Omental fat pad (tissue), 4 donors: ENCODE data around the gene SLC16A5. TPM values are rescaled to one million over a fixed set of nuclear protein-coding genes. Genes with fewer than 3 reads are reported as not detected.

Experiments
- ATAC-seq: fragments of 150-250 bp; one replicate; pipeline ENCODE4 v1.9.1; 2016; ENCODE audit warnings: mild to moderate bottlenecking, moderate library complexity; ENCODE audit not compliant: low FRiP score
- DNase-seq: peaks from one replicate; pipeline ENCODE4 v3.0.0-alpha.2; 2019; ENCODE audit warnings: low spot score
- total RNA-seq, 4 donors: library from RNA; depleted of rRNA; stranded (reverse); fragments of >200 nt; gene quantifications; one replicate each; pipeline ENCODE4 v1.1.0, GENCODE V29; 2016
- TF ChIP-seq, protein P1 (sequence below), 3 donors: fragments of 450-650 bp; IDR thresholded peaks; one replicate each; pipeline ENCODE4 v1.5.1; 2016 to 2017; ENCODE audit warnings: antibody characterized with exemption in 3 of 3, mild to moderate bottlenecking in 3 of 3, moderate library complexity in 2 of 3

Gene SLC16A5
- total RNA-seq, 4 donors from 2014 or later, result 12.0 to 22.7 (median 16.4) TPM

DNA sequence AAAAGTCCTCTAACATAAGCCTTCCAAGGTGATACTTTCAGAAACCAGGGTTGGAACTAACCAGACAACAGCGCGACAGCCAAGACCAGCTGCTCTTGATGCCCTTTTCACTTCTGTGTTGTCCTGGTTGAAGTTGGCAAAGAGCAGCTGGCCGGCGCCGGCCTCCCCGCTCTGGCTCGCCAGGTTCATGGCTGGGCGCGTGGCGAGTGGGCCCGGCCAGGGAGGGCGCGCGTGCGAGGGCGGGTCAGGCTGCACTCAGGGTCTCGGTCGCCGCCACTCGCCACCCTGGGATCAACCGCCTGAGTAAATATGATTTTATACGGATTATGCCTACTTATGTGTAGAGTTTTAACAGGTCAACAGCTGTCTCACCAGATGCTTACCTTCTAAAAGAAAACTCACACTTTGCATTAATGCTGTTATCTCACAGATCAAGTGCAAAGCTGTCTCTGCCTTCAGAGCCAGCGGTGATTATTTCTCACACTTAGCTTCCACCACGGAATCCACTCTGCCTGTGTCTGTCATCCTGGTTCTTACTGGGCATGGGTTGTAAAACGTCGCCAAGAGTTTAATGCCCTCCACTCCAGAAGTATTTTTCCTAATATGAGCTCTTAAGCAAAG is 27.2 kb upstream of the SLC16A5 start:
- DNase-seq (no peak), ATAC-seq (no peak)
- TF ChIP-seq, protein P1, sequence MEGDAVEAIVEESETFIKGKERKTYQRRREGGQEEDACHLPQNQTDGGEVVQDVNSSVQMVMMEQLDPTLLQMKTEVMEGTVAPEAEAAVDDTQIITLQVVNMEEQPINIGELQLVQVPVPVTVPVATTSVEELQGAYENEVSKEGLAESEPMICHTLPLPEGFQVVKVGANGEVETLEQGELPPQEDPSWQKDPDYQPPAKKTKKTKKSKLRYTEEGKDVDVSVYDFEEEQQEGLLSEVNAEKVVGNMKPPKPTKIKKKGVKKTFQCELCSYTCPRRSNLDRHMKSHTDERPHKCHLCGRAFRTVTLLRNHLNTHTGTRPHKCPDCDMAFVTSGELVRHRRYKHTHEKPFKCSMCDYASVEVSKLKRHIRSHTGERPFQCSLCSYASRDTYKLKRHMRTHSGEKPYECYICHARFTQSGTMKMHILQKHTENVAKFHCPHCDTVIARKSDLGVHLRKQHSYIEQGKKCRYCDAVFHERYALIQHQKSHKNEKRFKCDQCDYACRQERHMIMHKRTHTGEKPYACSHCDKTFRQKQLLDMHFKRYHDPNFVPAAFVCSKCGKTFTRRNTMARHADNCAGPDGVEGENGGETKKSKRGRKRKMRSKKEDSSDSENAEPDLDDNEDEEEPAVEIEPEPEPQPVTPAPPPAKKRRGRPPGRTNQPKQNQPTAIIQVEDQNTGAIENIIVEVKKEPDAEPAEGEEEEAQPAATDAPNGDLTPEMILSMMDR (IDR thresholded peaks at IDR 0.05), result no peak

DNA sequence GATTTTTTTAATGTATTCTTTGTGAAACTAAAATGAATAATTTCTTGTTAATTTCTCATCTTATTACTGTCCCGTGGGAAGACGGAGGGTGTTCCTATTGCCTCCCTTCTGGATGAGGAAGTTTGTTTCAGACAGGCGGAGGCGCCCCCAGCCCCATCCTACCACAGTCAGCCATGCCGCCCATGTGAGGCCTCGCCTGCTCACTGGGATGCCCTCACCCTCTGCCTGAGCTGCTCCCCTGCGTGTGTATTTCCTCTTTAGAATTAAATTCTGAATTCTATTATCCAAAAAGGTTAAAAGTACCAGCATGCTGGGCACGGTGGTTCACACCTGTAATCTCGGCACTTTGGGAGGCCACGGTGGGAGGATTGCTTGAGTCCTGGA is 26.7 kb upstream of the SLC16A5 start:
- DNase-seq, result no peak
- no peak for ATAC-seq
- TF ChIP-seq, protein P1 (IDR thresholded peaks at IDR 0.05), result no peak

DNA sequence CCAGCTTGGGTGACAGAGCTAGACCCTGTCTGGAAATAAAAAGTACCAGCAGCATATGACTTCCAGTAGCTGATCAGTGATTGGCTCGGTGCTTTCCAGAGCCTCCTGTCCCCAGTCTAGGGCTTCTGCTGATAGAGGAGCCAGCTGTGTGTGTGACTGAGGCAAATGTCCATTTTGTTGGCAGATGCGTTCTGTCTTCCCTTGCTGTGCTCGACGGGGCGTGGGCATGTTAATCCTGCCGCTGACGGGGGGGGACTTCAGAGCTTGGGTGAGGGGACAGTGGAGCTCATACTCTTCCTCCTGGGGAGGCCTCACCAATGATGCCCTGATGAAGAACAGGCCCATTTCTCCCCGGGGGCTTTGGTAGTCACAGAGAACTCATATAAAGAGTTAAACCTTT is 26.1 kb upstream of the SLC16A5 start:
- TF ChIP-seq, protein P1 (IDR thresholded peaks at IDR 0.05), result no peak
- DNase-seq (no peak), ATAC-seq (no peak)

DNA sequence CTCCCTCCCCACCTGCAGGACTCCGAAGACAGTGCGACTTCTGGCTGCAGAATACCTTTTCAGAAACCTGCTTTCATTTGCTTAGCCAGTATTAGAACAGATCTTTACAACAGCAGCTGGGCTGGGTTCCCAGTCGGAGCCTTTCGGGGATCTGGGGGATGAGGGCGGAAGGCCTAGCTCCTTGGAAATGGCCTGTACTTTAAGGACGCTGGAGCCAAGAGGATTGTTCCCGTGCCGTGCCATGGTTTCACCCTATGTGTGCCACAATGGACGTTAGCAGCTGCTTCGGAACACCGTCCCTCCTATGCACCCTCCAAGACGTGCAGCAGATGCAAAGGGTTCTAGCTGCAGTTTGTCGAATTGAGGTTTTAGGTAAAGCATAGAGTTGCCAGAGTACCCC is 24.6 kb upstream of the SLC16A5 start:
- TF ChIP-seq, protein P1 (IDR thresholded peaks at IDR 0.05), result no peak

DNA sequence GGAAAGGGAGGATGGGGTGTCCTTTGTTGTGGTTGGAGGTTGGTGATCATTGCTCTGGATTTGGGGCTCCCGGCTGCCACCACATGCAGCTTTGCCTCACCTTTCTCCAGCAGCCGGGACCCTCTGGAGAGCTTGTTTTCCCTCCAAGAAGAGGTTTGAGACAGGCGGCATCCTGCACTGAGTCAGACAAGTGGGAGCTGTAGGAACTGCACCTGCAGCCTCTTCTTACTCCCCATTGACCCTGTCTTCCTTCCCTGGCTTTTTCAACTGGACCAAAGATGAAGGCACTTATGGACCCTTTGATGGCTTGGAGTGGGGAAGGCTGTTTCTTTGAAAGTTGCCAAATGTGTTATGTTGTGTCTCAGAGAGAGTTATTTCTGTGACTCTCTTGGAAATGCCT is 24.1 kb upstream of the SLC16A5 start:
- DNase-seq (no peak), ATAC-seq (no peak)
- TF ChIP-seq, protein P1 (IDR thresholded peaks at IDR 0.05), result no peak

More for the DNA sequence above, 24.6 kb upstream of the SLC16A5 start:
- no peak for DNase-seq
- ATAC-seq, result no peak

DNA sequence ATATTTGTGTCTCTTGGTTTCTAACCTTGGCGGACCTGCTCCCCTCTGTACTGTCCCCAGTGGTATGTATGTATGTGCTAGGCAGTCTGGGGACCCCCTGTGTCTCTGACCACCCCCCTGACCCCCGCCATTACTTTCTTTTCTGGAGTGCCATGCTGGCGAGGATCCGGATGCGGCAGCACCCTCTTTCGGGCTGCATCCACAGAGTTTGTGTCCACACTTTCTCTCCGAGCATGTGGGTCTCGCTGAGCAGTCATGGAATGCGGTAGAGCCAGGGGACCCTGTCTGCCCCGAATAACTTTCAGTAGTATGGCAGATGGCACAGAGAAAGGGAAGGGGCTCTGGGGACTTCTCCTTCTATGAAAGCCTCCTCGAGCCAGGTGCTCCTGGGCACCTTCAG is 23.7 kb upstream of the SLC16A5 start:
- TF ChIP-seq, protein P1 (IDR thresholded peaks at IDR 0.05), result no peak
- DNase-seq, result no peak
- ATAC-seq, result no peak

DNA sequence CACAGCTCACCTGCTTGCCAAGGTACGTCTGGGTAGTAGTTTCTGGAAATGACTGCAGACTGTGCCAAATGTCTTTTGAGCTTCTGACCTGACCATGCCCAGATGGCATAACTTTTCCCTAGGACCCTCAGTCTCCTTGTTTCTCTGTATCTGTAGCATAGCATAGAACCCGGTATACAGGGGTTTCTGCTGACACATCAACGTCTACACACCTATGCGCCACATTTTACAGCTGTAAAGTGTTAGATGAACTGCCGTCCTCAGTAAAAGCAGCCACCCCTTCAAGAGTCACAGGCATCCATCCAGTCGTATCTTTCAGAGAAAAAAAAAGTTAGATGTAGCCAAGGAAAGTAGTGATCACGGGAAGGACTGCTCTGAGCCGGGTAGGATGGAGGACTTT is 23.3 kb upstream of the SLC16A5 start:
- DNase-seq (no peak), ATAC-seq (no peak)
- TF ChIP-seq, protein P1 (IDR thresholded peaks at IDR 0.05), result no peak
